HepG2 (cell line): ENCODE results near the gene ATAD3C. TPM values are rescaled to one million over a fixed set of nuclear protein-coding genes. Genes with fewer than 3 reads are reported as not detected.

Experiments
- DMTF1 ChIP-seq: sonication (generic); formaldehyde crosslinking; IDR thresholded peaks from 2 replicates; pipeline ENCODE4 v1.4.0; 2020; ENCODE audit warnings: mild to moderate bottlenecking, missing genetic modification reagents
- FOXJ3 ChIP-seq: sonication (generic); formaldehyde crosslinking; IDR thresholded peaks from 2 replicates; pipeline ENCODE4 v1.4.0; 2020; ENCODE audit warnings: missing genetic modification reagents, mild to moderate bottlenecking, borderline replicate concordance
- MYPOP ChIP-seq: sonication (generic); formaldehyde crosslinking; IDR thresholded peaks from 2 replicates; pipeline ENCODE4 v1.8.1; 2023; ENCODE audit warnings: mild to moderate bottlenecking, moderate library complexity, missing genetic modification reagents
- PPARG ChIP-seq: conservative IDR thresholded peaks from 2 replicates; pipeline ENCODE4 v1.6.1; 2016; ENCODE audit warnings: missing biosample characterization, missing genetic modification reagents
- SAFB2 ChIP-seq: sonication (generic); formaldehyde crosslinking; IDR thresholded peaks from 2 replicates; pipeline ENCODE4 v1.5.1; 2020; ENCODE audit warnings: missing genetic modification reagents, low read depth, mild to moderate bottlenecking, borderline replicate concordance
- ZBTB2 ChIP-seq: sonication (generic); formaldehyde crosslinking; IDR thresholded peaks from 2 replicates; pipeline ENCODE4 v1.8.0; 2022; ENCODE audit warnings: low read depth, missing genetic modification reagents
- ZBTB26 ChIP-seq: IDR thresholded peaks from 2 replicates; pipeline ENCODE4 v1.6.1; 2016; ENCODE audit warnings: missing compliant biosample characterization, missing genetic modification reagents, borderline replicate concordance
- ZGPAT ChIP-seq: IDR thresholded peaks from 2 replicates; pipeline ENCODE4 v1.6.1; 2016; ENCODE audit warnings: mild to moderate bottlenecking
- ZNF142 ChIP-seq: sonication (generic); formaldehyde crosslinking; IDR thresholded peaks from 2 replicates; pipeline ENCODE4 v1.4.0; 2020; ENCODE audit warnings: missing genetic modification reagents
- ZNF644 ChIP-seq: IDR thresholded peaks from 2 replicates; pipeline ENCODE4 v1.6.1; 2016; ENCODE audit warnings: low read depth
- ZNF713 ChIP-seq: sonication (generic); formaldehyde crosslinking; IDR thresholded peaks from 2 replicates; pipeline ENCODE4 v1.4.0; 2020; ENCODE audit warnings: mild to moderate bottlenecking, missing genetic modification reagents
- ZNF776 ChIP-seq: sonication (generic); formaldehyde crosslinking; IDR thresholded peaks from 2 replicates; pipeline ENCODE4 v1.4.0; 2020; ENCODE audit warnings: mild to moderate bottlenecking, missing genetic modification reagents
- ZNF781 ChIP-seq: sonication (generic); formaldehyde crosslinking; IDR thresholded peaks from 2 replicates; pipeline ENCODE4 v1.5.1; 2020; ENCODE audit warnings: borderline replicate concordance, mild to moderate bottlenecking, missing genetic modification reagents; ENCODE audit errors: not compliant biosample characterization
- polyA plus RNA-seq, 8 experiments: library from polyadenylated mRNA; depleted of rRNA in 3 of 8; stranded (reverse) in 7 of 8; unstranded in 1 of 8; fragments of >200 nt; fragmentation: Illumina TruSeq in 4 of 8; extraction: Trizol in 4 of 8; gene quantifications; 2 replicates each; pipeline versions ENCODE4 v1.2.1 to v1.2.3, GENCODE V29; 2011 to 2016; ENCODE audit warnings: low read depth in 4 of 8, missing spikeins in 1 of 8, mixed read lengths in 1 of 8; ENCODE audit not compliant: insufficient read depth in 1 of 8
- total RNA-seq, 5 experiments: library from RNA; depleted of rRNA; stranded (reverse); fragments of >200 nt; fragmentation: Illumina TruSeq; extraction: Trizol; gene quantifications; 2 replicates each; pipeline ENCODE4 v1.2.3, GENCODE V29; 2016; ENCODE audit warnings: low read depth in 1 of 5

ATAD3C gene
- total and polyA plus RNA-seq, 2 of the 13 experiments (the other 11 are each of a cell fraction or from before 2014, with no cell fraction given), result 2.4 to 3.2 TPM

- 0 out of 2 replicates have a peak, but pooled peaks have one; percentile 40 for TF ChIP-seq ZBTB26 (CRISPR knock-in tag)
- peak; percentile 90 for TF ChIP-seq ZBTB2 (CRISPR knock-in tag)
- peak; percentile 90 for TF ChIP-seq SAFB2 (CRISPR knock-in tag)
- no peak for TF ChIP-seq FOXJ3 (CRISPR knock-in tag)
- TF ChIP-seq ZNF713 (CRISPR knock-in tag), result no peak
- TF ChIP-seq ZGPAT (CRISPR knock-in tag), result peak; percentile 92
- peak; percentile 92; the same call in 1 of the 2 replicates for TF ChIP-seq ZNF776 (CRISPR knock-in tag)
- 0 out of 2 replicates have a peak, but pooled peaks have one; percentile 9 for TF ChIP-seq ZNF644
- no peak; the same call in 1 of the 2 replicates for TF ChIP-seq ZNF142 (CRISPR knock-in tag)
- no peak; the same call in 1 of the 2 replicates for TF ChIP-seq MYPOP (CRISPR knock-in tag)
- TF ChIP-seq DMTF1, result no peak
- no peak for TF ChIP-seq ZNF781
- TF ChIP-seq PPARG (CRISPR knock-in tag), result peak; percentile 53
Measured at GRCh38 chr1:1406821-1407635, 42.5 kb upstream of the ATAD3C start, which contains the start of gene MRPL20 (continued).
